HL-60 (cell line): ENCODE results near the gene CREB5.

Source experiments
- DNase-seq, 2 experiments: peaks; one replicate each; pipeline ENCODE4 v3.0.0-alpha.2; 2010 to 2020; ENCODE audit warnings: low read depth in 1 of 2, low spot score in 1 of 2
- H3K27ac ChIP-seq: fragments of 250-450 bp; sonication (Bioruptor Pico); replicated peaks from 2 replicates; pipeline ENCODE4 v1.5.1; 2020; ENCODE audit warnings: mild to moderate bottlenecking, moderate library complexity
- H3K27me3 ChIP-seq: fragments of 250-450 bp; sonication (Bioruptor Pico); 2 replicates; pipeline ENCODE4 v1.5.1; 2021; ENCODE audit warnings: mild to moderate bottlenecking, moderate library complexity; ENCODE audit not compliant: insufficient read depth, poor library complexity, severe bottlenecking
- H3K4me3 ChIP-seq: replicated peaks from 2 replicates; pipeline ENCODE4 v1.5.1; 2011; ENCODE audit warnings: mild to moderate bottlenecking, control low read depth, low read length; ENCODE audit not compliant: insufficient read depth
- CTCF ChIP-seq: IDR thresholded peaks from one replicate; pipeline ENCODE4 v1.5.1; 2011; ENCODE audit warnings: low read length, control low read depth, inconsistent platforms; ENCODE audit not compliant: insufficient read depth
- GABPA ChIP-seq: IDR thresholded peaks from 2 replicates; pipeline ENCODE4 v1.6.1; 2012; ENCODE audit warnings: low read depth
- POLR2AphosphoS5 ChIP-seq: IDR thresholded peaks from 2 replicates; pipeline ENCODE4 v1.6.1; 2012; ENCODE audit warnings: low read depth
- SPI1 ChIP-seq: IDR thresholded peaks from 2 replicates; pipeline ENCODE4 v1.6.1; 2012; ENCODE audit warnings: low read depth, mild to moderate bottlenecking, borderline replicate concordance
- TF ChIP-seq, protein P1 (sequence below): IDR thresholded peaks from 2 replicates; pipeline ENCODE4 v1.6.1; 2012; ENCODE audit warnings: low read depth; ENCODE audit not compliant: insufficient replicate concordance

The CREB5 gene

GRCh38 chr7:28435152-28435551 lies 22.8 kb downstream of the CREB5 start:
- H3K27ac ChIP-seq = no peak overlapping the region
- DNase-seq = no peak
- H3K4me3 ChIP-seq = no peak overlapping the region
- TF ChIP-seq, protein P1, sequence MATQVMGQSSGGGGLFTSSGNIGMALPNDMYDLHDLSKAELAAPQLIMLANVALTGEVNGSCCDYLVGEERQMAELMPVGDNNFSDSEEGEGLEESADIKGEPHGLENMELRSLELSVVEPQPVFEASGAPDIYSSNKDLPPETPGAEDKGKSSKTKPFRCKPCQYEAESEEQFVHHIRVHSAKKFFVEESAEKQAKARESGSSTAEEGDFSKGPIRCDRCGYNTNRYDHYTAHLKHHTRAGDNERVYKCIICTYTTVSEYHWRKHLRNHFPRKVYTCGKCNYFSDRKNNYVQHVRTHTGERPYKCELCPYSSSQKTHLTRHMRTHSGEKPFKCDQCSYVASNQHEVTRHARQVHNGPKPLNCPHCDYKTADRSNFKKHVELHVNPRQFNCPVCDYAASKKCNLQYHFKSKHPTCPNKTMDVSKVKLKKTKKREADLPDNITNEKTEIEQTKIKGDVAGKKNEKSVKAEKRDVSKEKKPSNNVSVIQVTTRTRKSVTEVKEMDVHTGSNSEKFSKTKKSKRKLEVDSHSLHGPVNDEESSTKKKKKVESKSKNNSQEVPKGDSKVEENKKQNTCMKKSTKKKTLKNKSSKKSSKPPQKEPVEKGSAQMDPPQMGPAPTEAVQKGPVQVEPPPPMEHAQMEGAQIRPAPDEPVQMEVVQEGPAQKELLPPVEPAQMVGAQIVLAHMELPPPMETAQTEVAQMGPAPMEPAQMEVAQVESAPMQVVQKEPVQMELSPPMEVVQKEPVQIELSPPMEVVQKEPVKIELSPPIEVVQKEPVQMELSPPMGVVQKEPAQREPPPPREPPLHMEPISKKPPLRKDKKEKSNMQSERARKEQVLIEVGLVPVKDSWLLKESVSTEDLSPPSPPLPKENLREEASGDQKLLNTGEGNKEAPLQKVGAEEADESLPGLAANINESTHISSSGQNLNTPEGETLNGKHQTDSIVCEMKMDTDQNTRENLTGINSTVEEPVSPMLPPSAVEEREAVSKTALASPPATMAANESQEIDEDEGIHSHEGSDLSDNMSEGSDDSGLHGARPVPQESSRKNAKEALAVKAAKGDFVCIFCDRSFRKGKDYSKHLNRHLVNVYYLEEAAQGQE = no peak
- TF ChIP-seq GABPA = no peak
- no peak for TF ChIP-seq CTCF
- TF ChIP-seq SPI1 = no peak
- H3K27me3 ChIP-seq = peaks cover 23% of the 10 kb centered on the region

- Histone ChIP-seq H3K27me3 (peaks cover 24% of the 10 kb centered on the region), H3K27ac (no peak overlapping the region), H3K4me3 (no peak overlapping the region)
- no peak for TF ChIP-seq CTCF
- TF ChIP-seq GABPA = no peak
- TF ChIP-seq, protein P1 = no peak
- TF ChIP-seq SPI1 = no peak
- TF ChIP-seq POLR2AphosphoS5 = no peak
- no peak for DNase-seq
Measured at GRCh38 chr7:28435732-28436378, 23.5 kb downstream of the CREB5 start.

- no peak for TF ChIP-seq CTCF
- TF ChIP-seq SPI1 = no peak
- no peak for TF ChIP-seq POLR2AphosphoS5
- H3K4me3 ChIP-seq = no peak overlapping the region
- DNase-seq = no peak
- H3K27ac ChIP-seq = no peak overlapping the region
- peaks cover 11% of the 10 kb centered on the region for H3K27me3 ChIP-seq
Measured at GRCh38 chr7:28440055-28440601, 27.8 kb downstream of the CREB5 start.
